Caco-2 (cell line): ENCODE measurements around the gene WNT5A. TPM values are rescaled to one million over a fixed set of nuclear protein-coding genes. Genes with fewer than 3 reads are reported as not detected.

Experiments
- BruUV-seq: library from RNA; stranded (reverse); fragments of 400-500 nt; replicated peaks from 2 replicates; lab custom pipeline; 2021; lab: Mats Ljungman, UMichigan
- CTCF ChIA-PET: fragments of 300-600 bp; sonication (Branson Sonifier 250); formaldehyde crosslinking; loops from one replicate; lab custom pipeline; 2022; ENCODE audit warnings: antibody characterized with exemption; lab: Charles Lee
- POLR2A ChIA-PET: fragments of 300-600 bp; sonication (Branson Sonifier 250); formaldehyde crosslinking; loops from one replicate; lab custom pipeline; 2022; ENCODE audit warnings: antibody characterized with exemption; lab: Charles Lee
- DNase-seq, 2 experiments: peaks; one replicate each; pipeline versions ENCODE4 v3.0.0 to v3.0.0-alpha.2; 2020 to 2022
- H3K27me3 ChIP-seq: replicated peaks from 2 replicates; pipeline ENCODE4 v1.6.0; 2011; ENCODE audit warnings: low read length; ENCODE audit not compliant: control insufficient read depth, insufficient read depth
- H3K36me3 ChIP-seq: 2 replicates; pipeline ENCODE4 v1.5.1; 2011; ENCODE audit warnings: low read length; ENCODE audit not compliant: control insufficient read depth, insufficient read depth
- H3K4me1 ChIP-seq: fragments of 250-450 bp; sonication (Bioruptor Pico); 2 replicates; pipeline ENCODE4 v1.5.1; 2020; ENCODE audit warnings: mild to moderate bottlenecking
- H3K4me3 ChIP-seq: 2 replicates; pipeline ENCODE4 v1.5.1; 2011; ENCODE audit warnings: low read depth, mild to moderate bottlenecking, control low read depth, low read length
- H3K9me3 ChIP-seq: fragments of 250-450 bp; sonication (Bioruptor Pico); 2 replicates; pipeline ENCODE4 v1.5.1; 2020; ENCODE audit warnings: mild to moderate bottlenecking, moderate library complexity
- H3K27ac Mint-ChIP-seq: one replicate; pipeline ENCODE4 v1.8.0; 2022; ENCODE audit warnings: mixed read lengths; ENCODE audit not compliant: unreplicated experiment
- H3K27me3 Mint-ChIP-seq: one replicate; pipeline ENCODE4 v1.8.0; 2022; ENCODE audit warnings: mixed read lengths; ENCODE audit not compliant: insufficient read depth, unreplicated experiment
- H3K36me3 Mint-ChIP-seq: one replicate; pipeline ENCODE4 v1.8.0; 2022; ENCODE audit warnings: mild to moderate bottlenecking, mixed read lengths; ENCODE audit not compliant: insufficient read depth, unreplicated experiment
- H3K4me1 Mint-ChIP-seq: one replicate; pipeline ENCODE4 v1.8.0; 2022; ENCODE audit warnings: low read depth, mixed read lengths; ENCODE audit not compliant: unreplicated experiment
- H3K4me3 Mint-ChIP-seq: one replicate; pipeline ENCODE4 v1.8.0; 2022; ENCODE audit warnings: mild to moderate bottlenecking, moderate library complexity, mixed read lengths; ENCODE audit not compliant: unreplicated experiment
- H3K9me3 Mint-ChIP-seq: one replicate; pipeline ENCODE4 v1.8.0; 2022; ENCODE audit warnings: mixed read lengths; ENCODE audit not compliant: unreplicated experiment
- CTCF ChIP-seq, 2 experiments: fragments of 200-600 bp in 1 of 2; IDR thresholded peaks; 1 replicate in 1 of 2; 2 replicates in 1 of 2; pipeline versions ENCODE4 v1.5.1 to v1.8.0; 2011 to 2022; ENCODE audit warnings: antibody characterized with exemption in 1 of 2, control low read depth in 1 of 2, inconsistent platforms in 1 of 2, low read depth in 1 of 2, low read length in 1 of 2, mild to moderate bottlenecking in 1 of 2, moderate library complexity in 1 of 2; ENCODE audit not compliant: insufficient read depth in 1 of 2, severe bottlenecking in 1 of 2, unreplicated experiment in 1 of 2
- intact Hi-C: fragments of 100-400 bp; cut with micrococcal nuclease; formaldehyde crosslinking; loops from one replicate; pipeline ENCODE4 v1.10.0; 2022; ENCODE audit not compliant: unreplicated experiment
- total RNA-seq: library from RNA; stranded (reverse); gene quantifications from 2 replicates; pipeline ENCODE4 v1.2.3, GENCODE V29; 2022

The WNT5A gene
- total RNA-seq, 1 experiment from 2014 or later: 8.8 TPM

GRCh38 chr3:55473788-55474187, 13.3 kb downstream of the WNT5A start:
- ChIA-PET POLR2A (no interaction called here), CTCF (no interaction called here)
- Histone ChIP-seq H3K36me3 (no peaks in the 10 kb centered on the region), H3K9me3 (no peaks in the 10 kb centered on the region), H3K4me1 (no peaks in the 10 kb centered on the region), H3K4me3 (no peak overlapping the region), H3K27me3 (no peaks in the 10 kb centered on the region)
- DNase-seq: no peak
- no peaks in the 10 kb centered on the region for H3K4me1 Mint-ChIP-seq
- intact Hi-C loops: no loop called here
- no peak overlapping the region for H3K4me3 Mint-ChIP-seq
- no peaks in the 10 kb centered on the region for H3K9me3 Mint-ChIP-seq
- peaks cover 6% of the 10 kb centered on the region for H3K36me3 Mint-ChIP-seq
- no peak overlapping the region for H3K27ac Mint-ChIP-seq
- H3K27me3 Mint-ChIP-seq: no peaks in the 10 kb centered on the region
- TF ChIP-seq CTCF (IDR thresholded peaks at IDR 0.05; ENCODE audit: insufficient read depth in 1 of 2, low read depth in 1 of 2, low read length in 1 of 2, severe bottlenecking in 1 of 2, unreplicated experiment in 1 of 2): no peak
- no TSS peak for BruUV-seq

GRCh38 chr3:55471522-55472280, 15.4 kb downstream of the WNT5A start:
- no peak overlapping the region for H3K4me3 ChIP-seq
- intact Hi-C loops: no loop called here
- BruUV-seq: no TSS peak
- H3K4me3 Mint-ChIP-seq: no peak overlapping the region
- peaks cover 6% of the 10 kb centered on the region for H3K36me3 Mint-ChIP-seq
- no peaks in the 10 kb centered on the region for H3K27me3 Mint-ChIP-seq
- H3K4me1 Mint-ChIP-seq: no peaks in the 10 kb centered on the region
- H3K4me1 ChIP-seq: no peaks in the 10 kb centered on the region
- H3K9me3 Mint-ChIP-seq: no peaks in the 10 kb centered on the region
- ChIA-PET POLR2A (no interaction called here), CTCF (no interaction called here)
- H3K36me3 ChIP-seq: no peaks in the 10 kb centered on the region
- H3K27me3 ChIP-seq: no peaks in the 10 kb centered on the region
- no peak for DNase-seq
- H3K9me3 ChIP-seq: no peaks in the 10 kb centered on the region
- TF ChIP-seq CTCF (IDR thresholded peaks at IDR 0.05; ENCODE audit: insufficient read depth in 1 of 2, low read depth in 1 of 2, low read length in 1 of 2, severe bottlenecking in 1 of 2, unreplicated experiment in 1 of 2): no peak
- H3K27ac Mint-ChIP-seq: no peak overlapping the region

GRCh38 chr3:55471084-55471483, 16.0 kb downstream of the WNT5A start:
- ChIA-PET POLR2A (no interaction called here), CTCF (no interaction called here)
- Mint-ChIP-seq H3K4me3 (no peak overlapping the region), H3K9me3 (no peaks in the 10 kb centered on the region), H3K4me1 (no peaks in the 10 kb centered on the region), H3K36me3 (peaks cover 6% of the 10 kb centered on the region), H3K27me3 (no peaks in the 10 kb centered on the region), H3K27ac (no peak overlapping the region)
- TF ChIP-seq CTCF (IDR thresholded peaks at IDR 0.05; ENCODE audit: insufficient read depth in 1 of 2, low read depth in 1 of 2, low read length in 1 of 2, severe bottlenecking in 1 of 2, unreplicated experiment in 1 of 2): no peak
- Histone ChIP-seq H3K9me3 (no peaks in the 10 kb centered on the region), H3K36me3 (no peaks in the 10 kb centered on the region), H3K4me3 (no peak overlapping the region), H3K27me3 (no peaks in the 10 kb centered on the region), H3K4me1 (no peaks in the 10 kb centered on the region)
- intact Hi-C loops: no loop called here
- BruUV-seq: no TSS peak
- no peak for DNase-seq
